HepG2 (cell line): Measurements from ENCODE around the gene SLC31A2. TPM values are rescaled to one million over a fixed set of nuclear protein-coding genes. Genes with fewer than 3 reads are reported as not detected.

Experiments
- CCDC6 ChIP-seq: sonication (generic); formaldehyde crosslinking; IDR thresholded peaks from 2 replicates; pipeline ENCODE4 v1.8.1; 2022; ENCODE audit warnings: mild to moderate bottlenecking, missing genetic modification reagents, moderate library complexity
- ELF1 ChIP-seq: sonication (generic); formaldehyde crosslinking; IDR thresholded peaks from 2 replicates; pipeline ENCODE4 v1.4.0; 2020; ENCODE audit warnings: missing genetic modification reagents
- EP300 ChIP-seq, 3 experiments: sonication (generic) in 1 of 3; formaldehyde crosslinking in 1 of 3; IDR thresholded peaks; 2 replicates each; pipeline versions ENCODE4 v1.5.1 to v1.6.1; 2011 to 2020; ENCODE audit warnings: low read depth in 2 of 3, low read length in 2 of 3, borderline replicate concordance in 1 of 3, improper control_type of control experiment in 1 of 3, mild to moderate bottlenecking in 1 of 3, missing genetic modification reagents in 1 of 3, moderate library complexity in 1 of 3
- GLI4 ChIP-seq: sonication (generic); formaldehyde crosslinking; IDR thresholded peaks from 2 replicates; pipeline ENCODE4 v1.5.1; 2020; ENCODE audit warnings: missing genetic modification reagents, mild to moderate bottlenecking, moderate library complexity, borderline replicate concordance
- HOXA9 ChIP-seq: sonication (generic); formaldehyde crosslinking; IDR thresholded peaks from 2 replicates; pipeline ENCODE4 v1.8.1; 2022; ENCODE audit warnings: missing genetic modification reagents, mild to moderate bottlenecking, moderate library complexity, borderline replicate concordance
- ISL2 ChIP-seq: sonication (generic); formaldehyde crosslinking; IDR thresholded peaks from 2 replicates; pipeline ENCODE4 v1.5.0; 2020; ENCODE audit warnings: missing genetic modification reagents
- KLF15 ChIP-seq: sonication (generic); formaldehyde crosslinking; IDR thresholded peaks from 2 replicates; pipeline ENCODE4 v1.8.1; 2023; ENCODE audit warnings: borderline replicate concordance, mild to moderate bottlenecking, inconsistent platforms, missing genetic modification reagents, mixed read lengths
- MED13 ChIP-seq: sonication (generic); formaldehyde crosslinking; IDR thresholded peaks from 2 replicates; pipeline ENCODE4 v1.5.0; 2020; ENCODE audit warnings: missing genetic modification reagents
- MIER3 ChIP-seq: IDR thresholded peaks from 2 replicates; pipeline ENCODE4 v1.6.1; 2016; ENCODE audit warnings: missing compliant biosample characterization, borderline replicate concordance
- NFE2L1 ChIP-seq: sonication (generic); formaldehyde crosslinking; IDR thresholded peaks from 2 replicates; pipeline ENCODE4 v1.4.0; 2020; ENCODE audit warnings: missing genetic modification reagents, mild to moderate bottlenecking, borderline replicate concordance
- NR2F6 ChIP-seq, 2 experiments: IDR thresholded peaks; 2 replicates each; pipeline ENCODE4 v1.6.1; 2016; ENCODE audit warnings: antibody characterized with exemption in 1 of 2, mild to moderate bottlenecking in 1 of 2
- NR3C1 ChIP-seq: sonication (generic); formaldehyde crosslinking; IDR thresholded peaks from 2 replicates; pipeline ENCODE4 v1.4.0; 2020; ENCODE audit warnings: missing genetic modification reagents
- SKI ChIP-seq: fragments of 450-650 bp; IDR thresholded peaks from one replicate; pipeline ENCODE4 v1.6.1; 2018; ENCODE audit warnings: mild to moderate bottlenecking; ENCODE audit not compliant: partially characterized antibody
- TRIM24 ChIP-seq: sonication (generic); formaldehyde crosslinking; IDR thresholded peaks from 2 replicates; pipeline ENCODE4 v1.8.0; 2022; ENCODE audit warnings: mild to moderate bottlenecking, missing genetic modification reagents
- ZBTB8A ChIP-seq: sonication (generic); formaldehyde crosslinking; IDR thresholded peaks from 2 replicates; pipeline ENCODE4 v1.4.0; 2020; ENCODE audit warnings: mild to moderate bottlenecking, low read depth, missing genetic modification reagents, borderline replicate concordance
- ZNF253 ChIP-seq: sonication (generic); formaldehyde crosslinking; IDR thresholded peaks from 2 replicates; pipeline ENCODE4 v1.8.0; 2022; ENCODE audit warnings: mild to moderate bottlenecking, missing genetic modification reagents, borderline replicate concordance
- ZNF598 ChIP-seq: sonication (generic); formaldehyde crosslinking; IDR thresholded peaks from 2 replicates; pipeline ENCODE4 v1.5.1; 2020; ENCODE audit warnings: mild to moderate bottlenecking, missing genetic modification reagents, borderline replicate concordance
- ZNF629 ChIP-seq: sonication (generic); formaldehyde crosslinking; conservative IDR thresholded peaks from 2 replicates; pipeline ENCODE4 v1.5.0; 2020; ENCODE audit warnings: missing genetic modification reagents
- ZNF672 ChIP-seq: sonication (generic); formaldehyde crosslinking; IDR thresholded peaks from 2 replicates; pipeline ENCODE4 v1.8.1; 2022; ENCODE audit warnings: missing genetic modification reagents
- ZNF703 ChIP-seq: sonication (generic); formaldehyde crosslinking; IDR thresholded peaks from 2 replicates; pipeline ENCODE4 v1.5.1; 2020; ENCODE audit warnings: missing genetic modification reagents, mild to moderate bottlenecking, moderate library complexity, borderline replicate concordance
- ZNF709 ChIP-seq: sonication (generic); formaldehyde crosslinking; IDR thresholded peaks from 2 replicates; pipeline ENCODE4 v1.5.0; 2020; ENCODE audit warnings: mild to moderate bottlenecking, missing genetic modification reagents
- ZNF839 ChIP-seq: sonication (generic); formaldehyde crosslinking; IDR thresholded peaks from 2 replicates; pipeline ENCODE4 v1.4.0; 2020; ENCODE audit warnings: missing genetic modification reagents, mild to moderate bottlenecking, borderline replicate concordance
- polyA plus RNA-seq, 8 experiments: library from polyadenylated mRNA; depleted of rRNA in 3 of 8; stranded (reverse) in 7 of 8; unstranded in 1 of 8; fragments of >200 nt; fragmentation: Illumina TruSeq in 4 of 8; extraction: Trizol in 4 of 8; gene quantifications; 2 replicates each; pipeline versions ENCODE4 v1.2.1 to v1.2.3, GENCODE V29; 2011 to 2016; ENCODE audit warnings: low read depth in 4 of 8, missing spikeins in 1 of 8, mixed read lengths in 1 of 8; ENCODE audit not compliant: insufficient read depth in 1 of 8
- total RNA-seq, 5 experiments: library from RNA; depleted of rRNA; stranded (reverse); fragments of >200 nt; fragmentation: Illumina TruSeq; extraction: Trizol; gene quantifications; 2 replicates each; pipeline ENCODE4 v1.2.3, GENCODE V29; 2016; ENCODE audit warnings: low read depth in 1 of 5
- TF ChIP-seq, protein P1 (sequence below): sonication (generic); formaldehyde crosslinking; IDR thresholded peaks from 2 replicates; pipeline ENCODE4 v1.4.0; 2020; ENCODE audit warnings: mild to moderate bottlenecking, missing genetic modification reagents
- TF ChIP-seq, protein P2 (sequence below): sonication (generic); formaldehyde crosslinking; IDR thresholded peaks from 2 replicates; pipeline ENCODE4 v1.5.0; 2020; ENCODE audit warnings: mild to moderate bottlenecking, missing genetic modification reagents
- TF ChIP-seq, protein P3 (sequence below): sonication (generic); formaldehyde crosslinking; IDR thresholded peaks from 2 replicates; pipeline ENCODE4 v1.4.0; 2020; ENCODE audit warnings: missing genetic modification reagents

Gene SLC31A2
- total and polyA plus RNA-seq, 2 of the 13 experiments (the other 11 are each of a cell fraction or from before 2014, with no cell fraction given), result 9.3 to 10.2 TPM

DNA sequence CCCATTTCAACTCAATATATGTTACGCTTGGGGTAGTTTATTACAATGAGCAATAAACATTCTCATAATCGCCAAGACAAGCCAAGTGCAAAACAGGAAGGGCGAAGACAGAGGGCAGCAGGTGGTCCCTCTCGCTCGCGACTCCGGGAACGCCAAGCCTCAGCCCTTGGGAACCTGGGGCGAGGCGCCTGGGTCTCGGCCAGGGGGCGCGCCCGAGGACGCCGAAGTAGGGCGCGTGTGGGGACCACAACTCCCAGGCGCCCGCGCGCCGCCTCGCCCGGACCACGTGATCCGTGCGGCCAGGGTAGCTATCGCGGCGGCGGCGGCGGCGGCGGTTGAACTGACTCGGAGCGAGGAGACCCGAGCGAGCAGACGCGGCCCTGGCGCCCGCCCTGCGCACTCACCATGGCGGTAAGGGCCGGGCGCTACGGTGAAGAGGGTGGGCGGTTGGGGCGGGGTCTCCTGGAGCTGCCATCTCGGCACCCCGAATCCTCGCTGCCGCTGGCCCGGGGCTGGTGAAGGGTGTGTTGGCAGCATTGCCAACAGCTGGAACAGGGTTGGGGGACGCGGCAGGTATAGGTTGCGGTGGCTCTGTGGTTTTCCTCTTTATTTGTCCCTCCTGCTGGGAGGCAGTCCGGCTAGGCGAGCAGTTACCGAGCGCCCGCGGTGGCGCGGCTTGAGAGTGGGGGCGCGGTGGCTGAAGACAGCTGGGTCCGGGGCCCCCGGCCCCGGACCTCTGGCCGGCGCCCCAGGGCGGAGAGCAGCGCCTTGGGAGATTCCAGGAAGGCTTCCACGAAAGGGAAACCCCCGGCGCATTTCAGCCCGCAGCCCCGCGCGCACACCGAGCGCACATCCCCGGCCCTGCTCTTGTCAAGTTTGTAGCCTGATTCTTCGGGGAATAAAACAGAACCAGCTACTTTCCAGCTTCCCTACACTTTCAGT lies at the start of gene SLC31A2 (continued):
- TF ChIP-seq ISL2 (peak; percentile 54), ELF1 (CRISPR knock-in tag) (no peak), ZBTB8A (CRISPR knock-in tag) (no peak), GLI4 (CRISPR knock-in tag) (no peak), NR3C1 (CRISPR knock-in tag) (no peak), NR2F6 (IDR thresholded peaks at IDR 0.05) (no peak), NR2F6 (CRISPR knock-in tag; IDR thresholded peaks at IDR 0.05) (0 out of 2 replicates have a peak, but pooled peaks have one; percentile 14), ZNF703 (CRISPR knock-in tag) (no peak), KLF15 (no peak), CCDC6 (CRISPR knock-in tag) (no peak), SKI (peak; percentile 46), ZNF598 (peak; percentile 70; the same call in 1 of the 2 replicates), ZNF709 (no peak), TRIM24 (no peak), ZNF672 (CRISPR knock-in tag) (no peak), HOXA9 (CRISPR knock-in tag) (no peak), ZNF629 (CRISPR knock-in tag) (peak; percentile 25; the same call in 1 of the 2 replicates), EP300 (IDR thresholded peaks at IDR 0.05; ENCODE audit: low read depth in 2 of 2, low read length in 2 of 2) (no peak), EP300 (CRISPR knock-in tag; IDR thresholded peaks at IDR 0.05; ENCODE audit: borderline replicate concordance) (no peak), NFE2L1 (CRISPR knock-in tag) (no peak), ZNF253 (CRISPR knock-in tag) (no peak), MIER3 (CRISPR knock-in tag) (peak; percentile 34; the same call in 1 of the 2 replicates), MED13 (CRISPR knock-in tag) (no peak), ZNF839 (CRISPR knock-in tag) (no peak)
- TF ChIP-seq, protein P1, sequence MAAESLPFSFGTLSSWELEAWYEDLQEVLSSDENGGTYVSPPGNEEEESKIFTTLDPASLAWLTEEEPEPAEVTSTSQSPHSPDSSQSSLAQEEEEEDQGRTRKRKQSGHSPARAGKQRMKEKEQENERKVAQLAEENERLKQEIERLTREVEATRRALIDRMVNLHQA, result no peak
- TF ChIP-seq, protein P2, sequence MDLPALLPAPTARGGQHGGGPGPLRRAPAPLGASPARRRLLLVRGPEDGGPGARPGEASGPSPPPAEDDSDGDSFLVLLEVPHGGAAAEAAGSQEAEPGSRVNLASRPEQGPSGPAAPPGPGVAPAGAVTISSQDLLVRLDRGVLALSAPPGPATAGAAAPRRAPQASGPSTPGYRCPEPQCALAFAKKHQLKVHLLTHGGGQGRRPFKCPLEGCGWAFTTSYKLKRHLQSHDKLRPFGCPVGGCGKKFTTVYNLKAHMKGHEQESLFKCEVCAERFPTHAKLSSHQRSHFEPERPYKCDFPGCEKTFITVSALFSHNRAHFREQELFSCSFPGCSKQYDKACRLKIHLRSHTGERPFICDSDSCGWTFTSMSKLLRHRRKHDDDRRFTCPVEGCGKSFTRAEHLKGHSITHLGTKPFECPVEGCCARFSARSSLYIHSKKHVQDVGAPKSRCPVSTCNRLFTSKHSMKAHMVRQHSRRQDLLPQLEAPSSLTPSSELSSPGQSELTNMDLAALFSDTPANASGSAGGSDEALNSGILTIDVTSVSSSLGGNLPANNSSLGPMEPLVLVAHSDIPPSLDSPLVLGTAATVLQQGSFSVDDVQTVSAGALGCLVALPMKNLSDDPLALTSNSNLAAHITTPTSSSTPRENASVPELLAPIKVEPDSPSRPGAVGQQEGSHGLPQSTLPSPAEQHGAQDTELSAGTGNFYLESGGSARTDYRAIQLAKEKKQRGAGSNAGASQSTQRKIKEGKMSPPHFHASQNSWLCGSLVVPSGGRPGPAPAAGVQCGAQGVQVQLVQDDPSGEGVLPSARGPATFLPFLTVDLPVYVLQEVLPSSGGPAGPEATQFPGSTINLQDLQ (CRISPR knock-in tag), result no peak
- TF ChIP-seq, protein P3, sequence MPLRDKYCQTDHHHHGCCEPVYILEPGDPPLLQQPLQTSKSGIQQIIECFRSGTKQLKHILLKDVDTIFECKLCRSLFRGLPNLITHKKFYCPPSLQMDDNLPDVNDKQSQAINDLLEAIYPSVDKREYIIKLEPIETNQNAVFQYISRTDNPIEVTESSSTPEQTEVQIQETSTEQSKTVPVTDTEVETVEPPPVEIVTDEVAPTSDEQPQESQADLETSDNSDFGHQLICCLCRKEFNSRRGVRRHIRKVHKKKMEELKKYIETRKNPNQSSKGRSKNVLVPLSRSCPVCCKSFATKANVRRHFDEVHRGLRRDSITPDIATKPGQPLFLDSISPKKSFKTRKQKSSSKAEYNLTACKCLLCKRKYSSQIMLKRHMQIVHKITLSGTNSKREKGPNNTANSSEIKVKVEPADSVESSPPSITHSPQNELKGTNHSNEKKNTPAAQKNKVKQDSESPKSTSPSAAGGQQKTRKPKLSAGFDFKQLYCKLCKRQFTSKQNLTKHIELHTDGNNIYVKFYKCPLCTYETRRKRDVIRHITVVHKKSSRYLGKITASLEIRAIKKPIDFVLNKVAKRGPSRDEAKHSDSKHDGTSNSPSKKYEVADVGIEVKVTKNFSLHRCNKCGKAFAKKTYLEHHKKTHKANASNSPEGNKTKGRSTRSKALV (CRISPR knock-in tag), result peak; percentile 50; the same call in 1 of the 2 replicates
